Ishikawa (cell line): ENCODE measurements around the gene SHISAL1.

Experiments
- CEBPB ChIP-seq: IDR thresholded peaks from 2 replicates; pipeline ENCODE4 v1.6.1; 2012
- CREB1 ChIP-seq: IDR thresholded peaks from 2 replicates; pipeline ENCODE4 v1.6.1; 2012; ENCODE audit warnings: low read depth
- EGR1 ChIP-seq: IDR thresholded peaks from 2 replicates; pipeline ENCODE4 v1.6.1; 2012
- EP300 ChIP-seq: IDR thresholded peaks from 2 replicates; pipeline ENCODE4 v1.6.1; 2012; ENCODE audit warnings: borderline replicate concordance
- FOXM1 ChIP-seq: IDR thresholded peaks from 2 replicates; pipeline ENCODE4 v1.6.1; 2012; ENCODE audit warnings: low read depth, borderline replicate concordance
- MAX ChIP-seq: IDR thresholded peaks from 2 replicates; pipeline ENCODE4 v1.6.1; 2012
- NFIC ChIP-seq: IDR thresholded peaks from 2 replicates; pipeline ENCODE4 v1.6.1; 2012
- RAD21 ChIP-seq: IDR thresholded peaks from 2 replicates; pipeline ENCODE4 v1.6.1; 2012; ENCODE audit warnings: low read depth
- REST ChIP-seq: IDR thresholded peaks from 2 replicates; pipeline ENCODE4 v1.6.1; 2012; ENCODE audit warnings: low read depth, mild to moderate bottlenecking
- TAF1 ChIP-seq: IDR thresholded peaks from 2 replicates; pipeline ENCODE4 v1.6.1; 2012; ENCODE audit warnings: low read depth, mild to moderate bottlenecking
- TCF12 ChIP-seq: IDR thresholded peaks from 2 replicates; pipeline ENCODE4 v1.6.1; 2012; ENCODE audit warnings: low read depth
- TEAD4 ChIP-seq: IDR thresholded peaks from 2 replicates; pipeline ENCODE4 v1.6.1; 2012
- USF1 ChIP-seq: IDR thresholded peaks from 2 replicates; pipeline ENCODE4 v1.6.1; 2012
- YY1 ChIP-seq: IDR thresholded peaks from 2 replicates; pipeline ENCODE4 v1.6.1; 2012; ENCODE audit warnings: low read depth
- ZBTB7A ChIP-seq: IDR thresholded peaks from 2 replicates; pipeline ENCODE4 v1.6.1; 2012; ENCODE audit warnings: low read depth

Gene SHISAL1

GRCh38 chr22:44245438-44245837, 67.3 kb downstream of the SHISAL1 start:
- no peak for TF ChIP-seq RAD21
- no peak for TF ChIP-seq USF1
- no peak for TF ChIP-seq TAF1
- no peak for TF ChIP-seq EGR1
- no peak for TF ChIP-seq REST
- TF ChIP-seq TCF12: no peak

GRCh38 chr22:44244265-44244822, 68.4 kb downstream of the SHISAL1 start:
- TF ChIP-seq TAF1 (no peak), ZBTB7A (no peak), YY1 (no peak), CREB1 (no peak), RAD21 (no peak), EP300 (no peak), TEAD4 (no peak), NFIC (no peak), CEBPB (no peak), TCF12 (no peak)

- no peak for TF ChIP-seq FOXM1
- no peak for TF ChIP-seq NFIC
Observed at GRCh38 chr22:44243761-44244160, 69.0 kb downstream of the SHISAL1 start.

- no peak for TF ChIP-seq REST
- TF ChIP-seq FOXM1: no peak
- TF ChIP-seq CREB1: no peak
- TF ChIP-seq NFIC: no peak
- no peak for TF ChIP-seq TEAD4
- TF ChIP-seq EGR1: no peak
- no peak for TF ChIP-seq TCF12
- no peak for TF ChIP-seq CEBPB
- no peak for TF ChIP-seq MAX
- TF ChIP-seq ZBTB7A: no peak
- TF ChIP-seq YY1: no peak
- no peak for TF ChIP-seq TAF1
- TF ChIP-seq EP300: no peak
- TF ChIP-seq RAD21: no peak
- no peak for TF ChIP-seq USF1
Observed at GRCh38 chr22:44242946-44243724, 69.6 kb downstream of the SHISAL1 start.

GRCh38 chr22:44237290-44237689, 75.5 kb downstream of the SHISAL1 start:
- TF ChIP-seq USF1 (no peak), TCF12 (no peak), TAF1 (no peak), EP300 (no peak), MAX (no peak), CREB1 (no peak), YY1 (no peak), FOXM1 (no peak), RAD21 (no peak), REST (no peak), NFIC (no peak), CEBPB (no peak), EGR1 (no peak), ZBTB7A (no peak), TEAD4 (no peak)
